Measurements from ENCODE around the gene CTNNBL1.
"Not testable (repeated sequence)": the region's sequence is repeated elsewhere in the genome, so short reads cannot be mapped to it uniquely, and the experiment has no call there.

Gene CTNNBL1

DNA sequence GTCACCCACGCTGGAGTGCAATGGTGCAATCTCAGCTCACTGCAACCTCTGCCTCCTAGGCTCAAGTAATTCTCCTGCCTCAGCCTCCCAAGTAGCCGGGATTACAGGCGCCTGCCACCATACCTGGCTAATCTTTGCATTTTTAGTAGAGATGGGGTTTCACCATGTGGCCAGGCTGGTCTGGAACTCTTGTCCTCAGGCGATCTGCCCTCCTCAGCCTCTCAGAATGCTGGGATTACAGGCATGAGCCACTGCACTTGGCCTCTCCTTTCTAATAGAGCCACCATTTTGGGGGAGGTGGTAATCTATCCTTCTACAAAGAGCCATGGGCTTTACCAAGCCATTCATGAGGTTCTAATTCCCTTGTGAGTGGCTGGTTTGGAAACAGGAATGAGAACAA lies 14.1 kb upstream of the CTNNBL1 start:
- not testable (repeated sequence) for DNase-seq

DNA sequence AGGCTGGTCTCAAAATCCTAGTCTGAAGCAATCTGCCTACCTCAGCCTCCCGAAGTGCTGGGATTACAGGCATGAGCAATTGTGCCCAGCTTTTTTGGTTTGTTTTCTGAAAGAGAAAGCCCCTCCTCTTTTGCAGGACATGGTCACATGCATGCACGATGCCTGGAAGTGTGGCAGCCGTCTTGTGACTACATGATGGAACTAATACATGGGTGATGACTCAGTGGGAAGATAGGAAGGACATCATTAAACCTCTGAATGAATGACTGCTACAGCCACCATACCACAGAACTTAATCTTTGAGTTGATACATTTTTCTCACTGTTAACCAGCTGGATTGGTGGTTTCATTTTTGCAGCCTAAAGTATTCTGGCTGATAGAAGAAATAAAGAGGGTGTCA lies 13.4 kb upstream of the CTNNBL1 start:
- DNase-seq: no peak

DNA sequence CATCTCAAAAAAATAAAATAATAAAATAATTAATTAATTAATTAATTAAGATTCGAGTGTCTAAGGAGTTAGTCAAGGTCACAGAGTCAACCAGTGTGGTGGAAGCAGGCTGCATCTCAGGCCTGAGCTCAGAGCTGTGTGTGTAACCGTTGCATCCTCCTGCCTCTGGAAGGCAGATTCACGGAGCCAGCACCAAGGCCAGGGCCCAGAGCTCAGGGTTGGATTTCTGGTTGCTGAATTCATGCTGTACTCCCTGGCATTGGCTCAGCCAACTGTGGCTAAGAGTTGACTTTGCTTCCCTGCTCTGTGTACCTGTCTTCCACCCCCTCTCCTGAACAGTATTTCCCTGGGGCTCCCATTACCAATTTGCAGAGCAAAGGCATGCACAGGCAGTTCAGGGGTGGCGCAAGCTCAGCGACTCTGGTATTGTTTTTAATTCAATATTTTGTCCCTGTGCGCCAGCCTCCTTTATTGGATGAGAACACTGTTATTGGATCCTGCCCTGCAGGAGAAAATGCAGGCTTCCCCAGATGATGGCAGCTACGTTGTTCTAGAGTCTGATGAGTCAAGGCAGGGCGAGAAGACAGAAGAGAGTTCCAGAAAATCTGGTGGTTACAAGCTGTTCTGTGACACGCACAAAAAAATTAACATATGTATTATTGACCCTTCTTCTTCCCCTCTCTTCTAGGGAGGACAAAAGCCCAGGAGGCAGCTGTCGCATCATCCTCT lies 12.3 kb upstream of the CTNNBL1 start:
- DNase-seq: no peak

DNA sequence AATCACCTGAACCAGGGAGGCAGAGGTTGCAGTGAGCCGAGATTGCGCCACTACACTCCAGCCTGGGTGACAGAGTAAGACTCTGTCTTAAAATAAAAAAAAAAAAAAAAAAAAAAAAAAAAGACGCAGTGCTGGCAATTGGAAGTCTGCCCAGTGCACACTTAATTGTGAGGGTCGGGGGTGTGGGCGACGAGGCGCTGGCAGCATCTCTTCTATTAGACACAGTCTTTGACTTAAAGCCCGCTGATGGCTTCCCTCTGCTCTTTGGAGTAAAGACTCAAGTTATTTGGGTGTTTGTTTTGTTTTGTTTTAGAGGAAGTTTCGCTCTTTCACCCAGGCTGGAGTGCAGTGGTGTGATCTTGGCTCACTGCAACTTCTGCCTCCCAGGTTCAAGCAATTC lies 10.7 kb upstream of the CTNNBL1 start:
- DNase-seq: not testable (repeated sequence)

DNA sequence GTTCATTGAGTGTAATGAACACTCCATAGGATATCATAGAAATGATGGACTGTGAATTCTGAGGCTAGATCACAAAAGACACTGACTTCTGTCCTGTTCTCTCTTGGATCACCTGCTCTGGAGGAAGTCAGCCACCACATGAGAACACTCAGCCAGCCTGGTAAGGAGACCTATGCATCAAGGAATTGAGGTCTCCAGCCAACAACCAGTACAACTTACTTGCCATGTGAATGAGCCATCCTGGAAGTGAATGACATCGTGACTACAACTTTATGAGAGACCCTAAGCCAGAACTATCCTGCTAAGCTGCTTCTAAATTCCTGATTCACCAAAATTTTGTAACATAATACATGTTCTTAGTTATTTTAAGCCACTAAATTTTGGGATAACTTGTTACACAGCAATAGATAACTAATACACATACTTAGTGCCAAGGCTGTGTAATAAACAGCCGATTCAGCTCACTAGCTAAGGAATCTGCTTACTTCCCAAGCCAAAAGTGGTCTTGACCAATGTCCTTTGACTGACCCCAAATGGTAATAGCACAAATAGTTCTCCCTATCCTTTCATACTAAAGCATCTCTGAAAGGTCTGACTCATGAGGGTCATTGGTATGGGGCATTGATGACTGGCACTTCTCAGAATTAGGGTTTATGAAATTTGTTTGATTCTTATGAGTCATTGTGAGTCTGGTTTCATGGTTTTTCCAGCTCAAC lies 6.9 kb upstream of the CTNNBL1 start:
- no peak for DNase-seq

DNA sequence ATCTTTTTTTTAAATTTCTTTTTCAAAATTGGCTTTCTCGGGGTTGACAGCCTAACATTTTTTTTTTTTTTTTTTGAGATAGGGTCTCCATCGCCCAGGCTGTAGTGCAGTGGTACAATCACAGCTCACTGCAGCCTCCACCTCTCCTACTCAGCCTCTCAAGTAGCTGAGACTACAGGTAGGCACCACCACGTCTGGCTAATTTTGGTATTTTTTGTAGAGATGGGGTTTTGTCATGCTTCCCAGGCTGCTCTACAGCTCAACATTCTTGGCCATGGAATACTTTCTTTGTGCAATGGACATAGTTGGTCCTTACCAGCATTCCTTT lies 6.4 kb upstream of the CTNNBL1 start:
- no peak for DNase-seq

DNA sequence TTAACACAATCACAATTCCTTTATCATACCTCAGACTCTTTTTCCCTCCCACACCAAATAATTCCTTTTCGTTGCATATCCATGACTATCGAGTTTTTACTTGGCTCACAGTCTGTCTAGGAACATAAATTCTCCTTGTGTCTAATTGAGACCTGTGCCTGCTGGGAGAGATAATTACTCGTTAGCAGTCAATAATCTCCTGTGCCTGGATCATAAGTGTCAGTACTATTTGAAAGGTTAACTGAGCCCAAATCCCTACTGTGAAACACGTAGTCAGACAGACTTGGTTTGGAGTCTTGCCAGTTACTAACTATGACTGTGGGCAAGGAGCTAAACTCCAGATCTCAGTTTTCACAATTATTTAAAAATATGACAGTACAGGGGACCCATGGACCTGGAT lies 5.7 kb upstream of the CTNNBL1 start:
- no peak for DNase-seq

DNA sequence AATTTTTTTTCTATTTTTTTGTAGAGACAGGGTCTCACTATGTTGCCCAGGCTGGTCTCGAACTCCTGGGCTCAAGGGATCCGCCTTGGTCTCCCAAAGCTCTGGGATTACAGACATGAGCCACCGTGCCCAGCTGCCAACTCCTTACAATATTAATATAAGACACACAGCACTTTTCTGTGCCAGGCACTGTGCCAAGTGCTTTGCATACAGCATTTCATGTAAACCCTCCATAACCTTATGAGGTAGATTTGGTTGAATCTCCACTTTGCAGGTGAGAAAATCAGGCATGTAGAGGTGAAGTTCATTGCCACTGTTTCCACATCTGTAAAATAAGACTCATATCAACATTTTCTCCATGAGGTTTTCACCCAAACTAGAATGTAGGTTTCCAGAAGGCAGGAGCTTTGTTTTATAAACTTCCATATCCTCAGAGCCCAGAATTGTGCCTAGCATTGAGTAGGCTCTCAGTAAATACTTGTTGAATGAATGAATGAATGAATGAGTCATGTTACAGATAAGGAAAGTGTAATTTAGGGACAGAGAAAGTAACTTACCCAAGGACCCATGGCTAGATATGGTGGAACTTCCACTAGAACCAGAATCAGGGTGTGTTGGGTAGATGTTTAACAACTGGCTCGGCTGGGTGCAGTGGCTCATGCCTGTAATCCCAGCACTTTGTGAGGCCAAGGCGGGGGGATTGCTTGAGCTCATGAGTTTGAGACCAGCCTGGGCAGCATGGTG lies 3.0 kb upstream of the CTNNBL1 start:
- DNase-seq: no peak

DNA sequence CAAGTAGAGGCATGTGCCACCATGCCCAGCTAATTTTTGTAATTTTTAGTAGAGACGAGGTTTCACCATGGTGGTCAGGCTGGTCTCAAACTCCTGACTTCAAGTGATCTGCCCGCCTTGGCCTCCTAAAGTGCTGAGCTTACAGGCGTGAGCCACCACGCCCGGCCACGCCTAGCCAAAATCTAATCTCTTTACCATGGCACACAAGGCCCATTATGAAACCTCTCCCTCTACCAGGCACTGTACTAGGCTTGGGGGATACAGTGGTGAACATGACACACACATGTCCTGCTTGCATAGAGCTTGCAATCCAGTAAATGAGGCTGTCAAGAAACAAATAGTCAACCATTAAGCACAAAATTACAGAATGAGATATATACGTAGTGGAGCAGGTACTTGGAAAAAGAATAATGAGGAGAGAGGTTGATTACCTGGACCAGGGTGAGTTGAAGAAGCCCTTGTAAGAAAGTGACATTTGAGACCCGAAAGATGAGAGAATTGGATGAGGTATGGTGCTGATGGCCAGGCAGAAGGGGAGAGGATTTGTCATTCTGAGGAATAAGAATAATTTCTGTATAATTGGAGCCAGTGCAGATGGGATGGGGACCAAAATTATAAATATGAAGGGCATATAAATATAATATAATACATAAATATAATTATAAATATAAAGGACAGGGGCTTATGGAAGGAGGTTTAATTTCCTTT lies 1.2 kb upstream of the CTNNBL1 start:
- no peak for DNase-seq

DNA sequence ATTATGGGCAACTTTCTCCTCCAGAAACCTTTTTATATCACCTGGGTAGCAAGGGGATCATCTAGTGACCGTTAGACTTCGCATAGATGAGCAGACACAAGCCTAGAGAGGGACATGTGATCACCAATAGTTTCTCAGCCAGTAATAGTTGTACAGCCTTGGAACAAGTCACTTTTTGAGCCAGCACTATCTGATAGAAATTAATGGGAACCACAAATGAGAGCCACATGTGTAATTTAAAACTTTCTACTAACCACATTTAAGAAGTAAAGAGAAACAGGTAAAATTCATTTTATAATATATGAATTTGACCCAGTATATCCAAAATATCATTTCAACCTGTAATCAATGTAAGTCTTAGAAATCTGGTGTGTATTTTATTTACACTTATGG lies 592 bp upstream of the CTNNBL1 start:
- no peak for DNase-seq

DNA sequence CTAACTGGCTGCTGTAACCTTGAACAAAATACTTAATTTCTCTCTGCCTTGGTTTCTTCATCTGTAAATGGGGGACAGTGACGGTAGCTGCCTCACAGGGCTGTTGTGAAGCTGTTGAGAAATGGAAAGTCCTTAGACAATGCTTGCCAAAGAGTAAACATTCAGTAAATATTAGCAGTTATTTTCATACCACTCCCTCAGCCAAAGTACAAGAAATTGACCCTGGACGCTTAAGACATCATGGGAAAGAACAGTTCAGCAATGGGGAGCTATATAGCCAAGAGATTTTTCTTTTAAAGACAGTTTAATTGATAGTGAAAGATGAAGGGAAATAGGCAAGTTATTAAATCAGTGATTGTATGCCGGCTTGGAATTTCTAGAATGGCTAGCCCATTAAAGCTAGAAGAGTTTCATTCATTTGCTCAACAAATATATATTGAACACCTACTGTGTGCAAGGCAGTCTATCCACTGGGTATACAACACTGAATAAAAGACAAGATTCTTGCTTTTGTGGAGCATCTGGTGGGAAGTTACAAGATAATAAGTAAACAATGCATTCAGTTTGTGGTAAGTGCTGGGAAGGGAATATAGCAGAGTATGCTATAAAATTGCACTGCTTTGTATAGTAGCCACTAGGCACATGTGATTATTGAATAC lies 2.0 kb downstream of the CTNNBL1 start:
- no peak for DNase-seq

DNA sequence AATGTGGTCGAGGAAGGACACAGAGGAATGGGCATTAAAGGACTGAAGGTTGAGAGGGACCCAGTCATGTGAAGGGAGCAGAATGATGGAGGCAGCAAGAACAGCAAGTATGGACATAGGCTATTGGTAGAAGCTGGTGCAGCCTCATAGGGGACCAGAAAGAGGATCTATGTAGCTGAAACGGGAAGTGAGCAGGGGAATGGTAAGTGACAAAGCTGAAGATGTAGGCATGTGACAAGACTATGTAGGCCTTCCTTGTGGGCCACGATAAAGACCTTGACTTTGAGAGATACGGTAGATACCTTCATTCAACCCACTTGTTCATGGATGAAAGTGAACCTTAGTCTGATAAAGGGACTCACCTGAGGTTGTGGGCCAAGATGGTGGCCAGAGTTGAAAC lies 3.5 kb downstream of the CTNNBL1 start:
- DNase-seq: no peak

DNA sequence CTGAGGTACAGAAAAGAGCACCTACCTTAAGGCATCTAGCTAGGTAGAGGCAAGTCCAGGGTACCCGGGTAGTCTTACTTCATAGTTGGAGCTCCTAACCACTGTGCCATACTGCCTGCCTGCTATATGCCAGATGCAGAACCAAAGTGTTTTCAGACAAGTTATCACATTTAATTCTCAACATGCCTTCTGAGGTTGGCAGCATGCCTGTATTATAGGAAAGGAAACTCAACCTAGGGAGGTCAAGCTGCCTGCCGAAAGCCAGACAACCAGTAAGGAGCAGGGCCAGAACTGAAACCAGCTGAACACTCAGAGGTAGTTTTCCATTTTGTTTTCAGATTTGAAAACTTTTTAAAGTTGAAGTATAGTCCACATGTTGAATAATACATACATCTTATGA lies 5.4 kb downstream of the CTNNBL1 start:
- no peak for DNase-seq

DNA sequence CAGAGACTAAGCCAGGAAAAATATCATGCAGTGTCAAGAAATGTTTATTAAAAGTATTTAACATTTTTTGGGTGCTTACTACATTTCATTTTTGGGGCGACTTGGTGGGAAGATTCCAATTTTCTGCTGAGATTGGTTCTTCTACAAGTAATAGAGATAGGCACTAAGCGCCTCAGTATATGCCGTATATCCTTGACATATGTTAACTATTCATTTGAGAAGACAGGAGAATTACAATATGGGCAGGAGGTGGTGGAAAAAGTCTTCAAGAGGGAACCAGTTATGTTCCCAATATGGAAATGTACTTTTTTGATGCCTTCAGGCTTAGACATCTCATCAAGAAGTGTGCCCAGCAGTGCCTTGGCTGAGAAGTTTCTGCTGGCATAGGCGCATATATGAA lies 6.5 kb downstream of the CTNNBL1 start:
- no peak for DNase-seq

DNA sequence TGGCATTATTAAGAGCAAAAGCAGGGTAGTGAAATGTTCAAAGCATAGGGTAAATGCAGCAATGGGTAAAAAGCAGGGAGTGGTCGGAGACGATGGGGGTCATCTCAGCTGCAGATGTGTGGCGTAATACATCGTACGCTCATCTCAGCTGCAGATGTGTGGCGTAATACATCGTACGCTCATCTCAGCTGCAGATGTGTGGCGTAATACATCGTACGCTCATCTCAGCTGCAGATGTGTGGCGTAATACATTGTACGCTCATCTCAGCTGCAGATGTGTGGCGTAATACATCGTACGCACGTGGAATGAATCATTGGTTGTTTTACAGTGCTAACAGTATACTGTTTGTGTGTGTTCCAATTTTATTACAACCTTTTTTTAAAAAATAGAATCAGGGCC lies 7.8 kb downstream of the CTNNBL1 start:
- DNase-seq: not testable (repeated sequence)

DNA sequence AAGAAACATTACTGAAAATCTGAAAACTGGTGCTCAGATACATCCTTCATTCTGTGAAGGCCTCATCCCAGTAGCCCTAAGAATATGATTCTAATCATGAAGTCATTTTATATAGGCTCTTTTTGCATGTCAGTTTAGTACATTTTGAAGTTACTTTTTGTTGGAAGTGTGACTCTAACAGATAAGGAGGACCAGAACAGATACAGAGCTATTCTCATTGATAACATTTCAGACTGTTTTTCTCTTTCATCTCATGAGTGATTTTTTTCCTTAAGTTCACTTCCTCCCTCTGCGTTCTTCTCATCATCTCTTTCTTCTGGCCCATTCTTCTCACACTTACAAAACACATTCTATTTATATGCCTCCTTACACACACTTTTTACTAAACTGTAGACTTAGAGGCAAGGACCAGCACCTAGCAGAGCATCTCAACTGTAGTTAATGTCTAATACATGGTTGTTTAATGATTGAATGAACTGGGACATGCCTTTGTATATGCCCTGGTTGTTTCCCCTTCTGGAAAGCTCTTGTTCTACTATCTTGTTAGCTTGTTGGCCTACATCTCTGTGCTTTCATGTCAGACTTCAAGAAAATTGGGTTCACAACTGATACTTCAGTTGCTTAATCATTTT lies 8.7 kb downstream of the CTNNBL1 start:
- DNase-seq: no peak

DNA sequence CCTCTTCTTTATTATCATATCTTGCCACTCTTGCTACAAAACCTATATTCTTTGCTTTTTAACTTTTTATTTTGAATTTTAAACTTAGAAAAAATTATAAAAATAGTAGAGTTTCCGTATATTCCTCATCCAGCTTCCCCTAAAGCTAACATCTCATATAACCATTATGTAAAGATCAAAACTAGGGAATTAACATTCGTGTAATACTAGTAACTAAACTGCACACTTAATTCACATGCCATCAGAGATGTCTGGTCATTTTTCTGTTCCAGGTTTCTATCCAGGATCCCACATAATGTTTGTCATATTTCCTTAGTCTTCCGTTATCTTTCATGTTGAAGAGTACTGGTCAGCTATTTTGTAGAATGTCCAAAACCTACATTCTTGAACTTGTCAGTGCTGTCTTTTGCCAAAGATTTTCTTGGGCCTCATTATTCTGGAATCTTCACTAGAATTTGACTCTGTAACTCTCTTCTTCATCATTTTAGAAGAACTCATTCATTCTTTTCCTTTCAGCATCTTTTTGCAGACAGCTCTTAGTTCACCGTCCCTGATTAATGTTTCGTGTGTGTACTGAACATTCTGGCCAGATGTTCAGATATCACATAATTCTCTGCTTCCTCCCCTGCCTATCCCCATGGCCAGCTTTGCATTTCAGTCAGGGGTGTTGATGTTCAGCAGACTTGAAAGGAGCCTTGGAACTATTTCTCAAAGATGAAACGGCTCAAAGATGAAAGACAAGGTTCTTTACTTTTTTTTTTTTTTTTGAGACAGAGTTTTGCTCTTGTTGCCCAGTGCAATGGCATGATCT lies 9.4 kb downstream of the CTNNBL1 start:
- DNase-seq: no peak

DNA sequence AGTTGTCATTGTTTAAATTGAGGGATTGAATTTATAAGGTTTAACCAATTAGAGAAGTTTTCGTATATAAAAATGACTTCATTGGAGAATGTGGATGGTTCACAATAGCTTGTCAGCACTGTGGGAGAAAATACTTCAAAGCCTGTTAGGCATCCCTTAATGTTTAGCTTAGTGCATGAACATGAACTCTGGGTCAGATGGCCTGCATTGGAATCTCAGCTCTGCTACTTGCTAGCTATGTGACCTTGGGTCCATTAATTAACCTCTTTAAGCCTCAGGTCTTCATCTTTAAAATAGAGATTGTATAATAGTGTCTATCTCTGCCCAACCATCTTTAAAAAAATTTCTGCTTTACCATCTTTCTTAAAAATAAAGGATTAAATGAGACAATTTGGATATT lies 11.1 kb downstream of the CTNNBL1 start:
- no peak for DNase-seq

DNA sequence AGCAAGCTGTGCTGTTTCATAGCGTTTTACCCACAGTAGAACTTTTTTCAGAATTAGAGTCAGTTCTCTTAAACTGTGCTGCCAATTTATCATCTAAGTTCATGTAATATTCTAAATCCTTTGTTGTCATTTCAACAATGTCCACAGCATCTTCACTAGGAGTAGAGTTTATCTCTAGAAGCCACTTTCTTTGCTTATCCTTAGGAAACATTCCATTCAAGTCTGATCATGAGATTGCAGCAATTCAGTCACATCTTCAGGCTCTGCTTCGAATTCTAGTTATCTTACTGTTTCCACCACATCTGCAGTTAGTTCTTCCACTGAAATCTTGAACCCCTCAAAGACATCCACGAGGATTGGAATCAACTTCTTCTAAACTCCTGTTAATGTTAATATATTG lies 12.5 kb downstream of the CTNNBL1 start:
- DNase-seq: no peak

DNA sequence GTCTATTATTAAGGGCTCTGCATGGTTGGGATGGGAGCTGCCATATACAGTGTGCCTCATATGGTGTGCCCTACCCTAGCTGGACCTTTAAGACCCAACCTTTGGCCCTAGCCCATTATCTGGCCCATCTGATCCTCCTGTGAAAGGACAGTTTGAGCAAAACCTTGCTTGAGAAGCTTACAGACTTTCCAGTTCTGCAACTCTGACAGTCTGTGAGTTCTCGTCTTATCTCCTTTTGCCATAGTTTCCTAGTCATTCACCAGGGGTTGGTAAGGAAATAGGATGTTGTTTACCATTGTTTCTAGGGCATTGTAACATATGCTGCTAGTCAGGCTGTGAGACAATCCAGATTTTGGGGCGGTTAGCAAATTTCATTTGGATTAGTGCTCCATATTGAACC lies 17.2 kb downstream of the CTNNBL1 start:
- DNase-seq: no peak

All from cerebellar nuclear complex (tissue), 1 donor.